Measurements from ENCODE around the gene PMPCA.
"Not testable (repeated sequence)": the region's sequence is repeated elsewhere in the genome, so short reads cannot be mapped to it uniquely, and the experiment has no call there.

Gene PMPCA

DNA sequence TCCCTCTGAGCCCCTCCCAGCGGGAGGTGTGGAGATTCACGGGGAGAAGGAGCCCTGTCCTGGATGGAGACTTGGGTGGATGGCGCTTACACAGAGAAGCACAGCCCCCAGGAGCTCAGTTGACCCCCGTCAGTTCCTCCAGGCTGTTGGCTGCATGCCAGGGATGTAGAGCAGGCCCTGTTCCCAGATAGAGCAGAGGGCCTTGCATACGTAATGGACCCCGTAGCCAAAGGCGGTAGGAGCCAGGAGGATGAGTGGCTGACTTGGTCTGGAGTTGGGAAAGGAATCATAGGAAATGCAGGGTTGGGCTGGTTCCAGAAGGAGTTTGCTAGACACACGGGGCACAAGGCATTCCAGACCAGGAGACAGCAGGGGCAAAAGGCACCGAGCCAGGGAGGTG lies 2.5 kb downstream of the PMPCA start:
- no peak for DNase-seq (ENCODE audit: low spot score)

DNA sequence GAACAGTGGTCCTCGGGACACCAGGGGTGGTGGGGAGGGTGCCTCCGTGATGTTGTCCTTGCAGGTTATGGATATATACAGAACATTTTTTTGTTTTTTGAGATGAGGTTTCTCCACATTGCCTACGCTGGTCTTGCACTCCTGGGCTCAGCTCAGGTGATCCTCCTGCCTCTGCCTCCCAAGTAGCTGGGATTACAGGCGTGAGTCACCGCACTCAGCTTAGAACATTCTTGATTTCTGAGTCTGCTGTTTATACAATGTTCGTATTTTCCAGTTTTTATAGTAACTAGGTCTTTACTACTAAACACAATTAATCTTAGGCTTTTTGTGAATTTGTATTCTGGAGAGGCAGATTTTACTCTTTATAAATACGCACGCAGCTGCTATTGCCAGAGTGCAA lies 6.0 kb downstream of the PMPCA start:
- DNase-seq (ENCODE audit: low spot score): no peak

DNA sequence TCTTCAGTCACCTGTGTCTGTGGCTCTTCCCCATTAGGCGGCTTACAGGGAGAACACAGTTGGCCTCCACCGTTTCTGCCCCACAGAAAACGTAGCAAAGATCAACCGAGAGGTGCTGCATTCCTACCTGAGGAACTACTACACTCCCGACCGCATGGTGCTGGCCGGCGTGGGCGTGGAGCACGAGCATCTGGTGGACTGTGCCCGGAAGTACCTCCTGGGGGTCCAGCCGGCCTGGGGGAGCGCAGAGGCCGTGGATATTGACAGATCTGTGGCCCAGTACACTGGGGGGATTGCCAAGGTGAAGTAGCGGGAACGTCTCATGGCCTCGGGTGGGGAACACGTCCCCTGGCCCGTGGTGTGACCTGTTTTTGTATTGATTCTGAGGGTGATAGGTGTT lies 6.5 kb downstream of the PMPCA start:
- DNase-seq (ENCODE audit: low spot score): no peak

DNA sequence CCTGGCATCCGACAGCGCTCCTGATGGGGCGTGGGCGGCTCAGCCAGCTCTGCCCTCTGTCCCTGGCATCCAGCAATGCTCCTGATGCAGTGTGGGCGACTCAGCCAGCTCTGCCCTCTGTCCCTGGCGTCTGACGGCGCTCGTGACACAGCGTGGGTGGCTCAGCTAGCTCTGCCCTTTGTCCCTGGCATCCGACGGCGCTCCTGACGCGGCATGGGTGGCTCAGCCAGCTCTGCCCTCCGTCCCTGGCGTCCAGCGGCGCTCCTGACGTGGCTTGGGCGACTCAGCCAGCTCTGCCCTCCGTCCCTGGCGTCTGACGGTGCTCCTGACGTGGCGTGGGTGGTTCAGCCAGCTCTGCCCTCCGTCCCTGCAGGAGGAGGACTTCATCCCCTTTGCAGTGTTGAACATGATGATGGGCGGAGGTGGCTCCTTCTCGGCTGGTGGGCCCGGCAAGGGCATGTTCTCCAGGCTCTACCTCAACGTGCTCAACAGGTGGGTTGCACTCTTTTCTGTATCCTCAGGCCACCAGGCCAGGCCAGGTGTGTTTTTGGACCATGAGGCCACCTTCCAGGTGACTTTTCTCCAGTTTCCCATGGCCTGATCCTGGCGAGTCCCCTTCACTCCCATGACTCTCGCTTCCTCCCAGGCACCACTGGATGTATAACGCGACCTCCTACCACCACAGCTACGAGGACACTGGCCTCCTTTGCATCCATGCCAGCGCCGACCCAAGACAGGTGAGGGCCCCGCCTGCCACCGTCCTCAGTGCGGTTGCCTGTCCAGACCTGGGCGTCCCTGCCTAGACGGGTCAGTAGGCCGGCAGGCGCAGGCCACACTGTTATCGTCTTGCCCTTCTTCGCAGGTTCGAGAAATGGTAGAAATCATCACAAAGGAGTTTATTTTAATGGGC lies 8.0 kb downstream of the PMPCA start:
- no peak for DNase-seq (ENCODE audit: low spot score)

DNA sequence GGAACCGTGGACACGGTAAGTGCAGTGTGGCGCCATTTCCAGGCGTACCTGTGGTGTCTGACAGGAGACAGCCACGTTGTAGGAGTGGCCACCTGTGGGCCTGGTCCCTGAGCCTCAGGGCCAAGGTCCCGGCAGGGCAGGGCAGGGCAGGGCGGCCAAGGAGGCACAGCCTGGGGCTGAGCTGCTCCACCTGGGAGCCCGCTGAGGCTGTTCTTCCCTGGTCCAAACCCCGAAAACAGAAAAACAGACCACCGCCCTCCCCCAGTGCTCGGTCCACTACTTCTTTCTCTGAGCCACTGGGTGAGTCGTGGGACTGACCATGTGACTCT lies 8.6 kb downstream of the PMPCA start:
- DNase-seq (ENCODE audit: low spot score): no peak

- no peak for DNase-seq (ENCODE audit: low spot score)
These were observed 11.3 kb downstream of the PMPCA start for GRCh38 chr9:136421791-136422190.

GRCh38 chr9:136422876-136423275 lies 12.4 kb downstream of the PMPCA start:
- DNase-seq (ENCODE audit: low spot score): no peak

DNA sequence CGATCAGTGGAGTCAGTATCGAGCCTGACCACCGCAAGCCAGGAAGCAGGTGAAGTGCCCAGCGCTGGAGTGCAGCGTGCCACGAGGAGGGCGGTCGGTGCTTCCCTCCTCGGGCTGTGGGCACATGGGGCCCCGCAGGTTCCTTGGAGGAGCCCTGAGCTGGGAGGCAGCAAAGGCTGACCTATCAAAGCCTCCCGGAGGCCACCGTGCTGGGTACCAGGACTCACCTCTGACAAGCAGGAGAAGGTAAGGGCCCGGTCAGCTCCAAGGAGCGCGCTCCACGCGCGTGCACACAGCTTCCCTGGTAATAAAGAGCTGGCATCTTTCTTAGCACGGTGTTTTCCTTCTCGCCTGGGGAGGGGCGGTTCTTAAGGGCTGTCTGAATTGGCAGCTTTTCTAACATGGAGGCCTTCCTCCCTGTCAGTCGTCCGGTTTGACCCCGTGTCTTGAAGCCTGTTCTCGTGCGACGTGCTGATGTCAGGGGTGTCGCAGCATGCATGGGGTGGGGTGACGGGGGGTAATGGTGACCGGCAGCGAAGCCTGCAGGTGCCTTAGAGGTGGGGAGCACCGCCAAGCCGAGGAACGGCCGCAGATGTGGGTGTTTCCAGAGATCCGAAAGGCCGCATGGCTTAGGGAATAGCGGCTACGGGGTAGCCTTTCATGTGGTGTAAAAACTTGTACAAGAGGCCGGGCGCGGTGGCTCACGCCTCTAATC lies 13.1 kb downstream of the PMPCA start:
- no peak for DNase-seq (ENCODE audit: low spot score)

GRCh38 chr9:136424750-136425362 lies 14.4 kb downstream of the PMPCA start:
- DNase-seq (ENCODE audit: low spot score): no peak

DNA sequence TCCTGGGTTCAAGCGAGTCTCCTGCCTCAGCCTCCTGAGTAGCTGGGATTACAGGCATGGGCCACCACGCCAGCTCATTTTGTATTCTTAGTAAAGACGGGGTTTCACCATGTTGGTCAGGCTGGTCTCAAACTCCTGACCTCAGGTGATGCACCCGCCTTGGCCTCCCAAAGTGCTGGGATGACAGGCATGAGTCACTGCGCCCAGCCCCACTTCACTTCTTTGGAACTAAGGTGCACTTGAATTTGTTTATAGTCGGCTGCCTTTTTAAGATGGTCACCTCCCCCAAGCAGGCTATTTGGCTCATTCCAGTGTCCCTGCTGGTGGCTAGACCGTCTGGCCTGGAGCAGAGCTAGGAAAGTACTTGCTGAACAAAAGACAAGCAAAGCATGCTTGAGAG lies 14.9 kb downstream of the PMPCA start:
- not testable (repeated sequence) for DNase-seq (ENCODE audit: low spot score)

GRCh38 chr9:136426787-136427186 lies 16.3 kb downstream of the PMPCA start:
- DNase-seq (ENCODE audit: low spot score): no peak

GRCh38 chr9:136429075-136429628 lies 18.7 kb downstream of the PMPCA start:
- no peak for DNase-seq (ENCODE audit: low spot score)

GRCh38 chr9:136429683-136430491 lies 19.4 kb downstream of the PMPCA start:
- DNase-seq (ENCODE audit: low spot score): no peak

GRCh38 chr9:136430588-136431234 lies 20.3 kb downstream of the PMPCA start:
- DNase-seq (ENCODE audit: low spot score): no peak

DNA sequence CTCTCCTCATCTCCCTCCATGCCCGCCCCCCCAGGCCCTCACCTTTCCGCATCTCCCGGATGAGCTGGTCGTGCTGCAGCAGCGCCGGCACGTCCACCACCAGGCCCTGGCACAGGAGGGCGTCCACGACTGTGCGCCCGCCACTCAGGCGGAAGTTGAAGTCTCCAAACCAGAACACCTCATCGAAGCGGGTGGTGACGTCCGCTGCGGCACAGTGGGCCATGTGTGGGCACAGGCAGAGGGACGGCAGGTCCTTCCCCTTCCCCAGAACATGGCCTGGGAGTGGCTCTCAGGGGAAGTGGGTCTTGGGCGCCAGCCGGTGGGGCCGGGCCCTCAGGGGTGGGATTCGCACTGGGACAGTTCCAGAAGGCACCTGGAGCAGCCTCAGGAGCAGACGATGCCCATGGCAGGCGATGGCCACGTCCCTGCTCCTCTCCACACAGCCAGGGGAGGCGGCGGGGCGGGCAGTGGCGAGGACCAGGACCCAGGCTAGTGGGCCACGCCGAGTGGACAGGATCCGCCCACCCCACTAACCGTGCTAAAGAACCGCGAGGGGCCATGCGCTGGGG lies 21.4 kb downstream of the PMPCA start:
- DNase-seq (ENCODE audit: low spot score): no peak

- no peak for DNase-seq (ENCODE audit: low spot score)
These were observed 22.1 kb downstream of the PMPCA start for GRCh38 chr9:136432591-136432990.

GRCh38 chr9:136433043-136433715 lies 22.7 kb downstream of the PMPCA start:
- DNase-seq (ENCODE audit: low spot score): no peak

DNA sequence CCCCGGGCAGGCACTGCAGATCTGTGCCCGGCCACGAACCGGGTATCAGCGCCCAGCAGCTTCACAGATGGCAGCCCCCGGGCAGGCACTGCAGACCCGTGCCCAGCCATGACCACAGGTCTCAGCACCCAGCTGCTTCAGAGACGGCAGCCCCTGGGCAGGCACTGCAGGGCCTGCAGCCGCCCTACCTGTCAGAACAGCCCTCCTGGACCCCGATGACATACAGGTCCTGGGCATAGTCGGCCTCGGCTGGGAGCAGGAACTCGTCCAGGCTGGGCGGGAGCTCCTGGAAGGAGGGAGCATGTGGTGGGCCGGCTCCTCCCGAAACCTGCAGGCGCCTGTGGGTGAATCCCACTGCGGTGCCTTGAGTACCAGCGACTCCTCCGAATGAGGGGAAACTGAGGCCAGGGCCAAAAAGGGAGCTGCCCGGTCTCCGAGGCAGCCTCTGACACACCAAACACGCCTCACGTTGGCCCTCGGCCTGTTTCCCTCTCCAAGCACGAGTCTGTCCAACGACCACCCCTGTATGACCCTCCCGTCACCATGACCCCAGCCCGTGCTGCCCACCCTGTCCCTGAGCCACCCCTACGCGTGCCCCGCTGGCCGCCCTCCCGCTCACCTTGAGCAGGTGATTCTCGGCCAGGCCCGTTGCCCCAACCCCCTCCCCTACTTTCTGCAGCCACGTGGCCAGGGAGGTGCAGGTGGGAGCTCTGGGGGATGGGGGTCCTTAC lies 23.6 kb downstream of the PMPCA start:
- no peak for DNase-seq (ENCODE audit: low spot score)

- no peak for DNase-seq (ENCODE audit: low spot score)
These were observed 24.2 kb downstream of the PMPCA start for GRCh38 chr9:136434580-136435169.
